Fibroblast of lung (primary cell): ENCODE data around the gene VSTM2B. TPM values are rescaled to one million over a fixed set of nuclear protein-coding genes. Genes with fewer than 3 reads are reported as not detected.

Experiments
- DNase-seq, 2 donors: peaks; one replicate each; pipeline versions ENCODE4 v3.0.0 to v3.0.0-alpha.2; 2010; ENCODE audit warnings: low read depth in 2 of 2
- H2AFZ ChIP-seq: 2 replicates; pipeline ENCODE4 v1.5.1; 2012; ENCODE audit warnings: low read length, control low read depth, inconsistent platforms
- H3K27ac ChIP-seq: 2 replicates; pipeline ENCODE4 v1.5.1; 2011; ENCODE audit warnings: low read length, control low read depth; ENCODE audit not compliant: insufficient read depth
- H3K27me3 ChIP-seq: 2 replicates; pipeline ENCODE4 v1.5.1; 2011; ENCODE audit warnings: mild to moderate bottlenecking, low read length; ENCODE audit not compliant: control insufficient read depth, insufficient read depth
- H3K36me3 ChIP-seq: 2 replicates; pipeline ENCODE4 v1.5.1; 2011; ENCODE audit warnings: low read length; ENCODE audit not compliant: control insufficient read depth, insufficient read depth
- H3K4me1 ChIP-seq: 2 replicates; pipeline ENCODE4 v1.5.1; 2011; ENCODE audit warnings: low read length; ENCODE audit not compliant: control insufficient read depth, insufficient read depth; ENCODE audit errors: extremely low read depth
- H3K4me2 ChIP-seq: 2 replicates; pipeline ENCODE4 v1.5.1; 2011; ENCODE audit warnings: low read length, control low read depth; ENCODE audit not compliant: insufficient read depth; ENCODE audit errors: extremely low read depth
- H3K4me3 ChIP-seq, 4 experiments: fragments of 200-600 bp in 1 of 4; sonication (generic) in 1 of 4; replicated peaks in 1 of 4; 2 replicates each; pipeline ENCODE4 v1.5.1; 2011 to 2016; ENCODE audit warnings: low read length in 4 of 4, low read depth in 3 of 4, mild to moderate bottlenecking in 3 of 4, control low read depth in 2 of 4, inconsistent platforms in 1 of 4, mixed read lengths in 1 of 4; ENCODE audit not compliant: insufficient read depth in 1 of 4; ENCODE audit errors: control extremely low read depth in 1 of 4
- H3K79me2 ChIP-seq: 2 replicates; pipeline ENCODE4 v1.5.1; 2012; ENCODE audit warnings: mild to moderate bottlenecking, low read length, inconsistent platforms; ENCODE audit not compliant: control insufficient read depth, insufficient read depth
- H3K9ac ChIP-seq: 2 replicates; pipeline ENCODE4 v1.5.1; 2011; ENCODE audit warnings: mild to moderate bottlenecking, low read length, control low read depth; ENCODE audit not compliant: insufficient read depth
- H3K9me3 ChIP-seq: 2 replicates; pipeline ENCODE4 v1.5.1; 2012; ENCODE audit warnings: low read depth, low read length; ENCODE audit not compliant: control insufficient read depth, insufficient read depth
- H4K20me1 ChIP-seq: 2 replicates; pipeline ENCODE4 v1.5.1; 2011; ENCODE audit warnings: low read length; ENCODE audit not compliant: control insufficient read depth, insufficient read depth; ENCODE audit errors: extremely low read depth
- CTCF ChIP-seq, 2 donors: IDR thresholded peaks in 1 of 2; conservative IDR thresholded peaks in 1 of 2; 1 replicate in 1 of 2; 2 replicates in 1 of 2; pipeline ENCODE4 v1.5.1; 2011 to 2012; ENCODE audit warnings: low read length in 2 of 2, control low read depth in 1 of 2, inconsistent platforms in 1 of 2, low read depth in 1 of 2, mild to moderate bottlenecking in 1 of 2
- EZH2 ChIP-seq: IDR thresholded peaks from 2 replicates; pipeline ENCODE4 v1.5.1; 2012; ENCODE audit warnings: low read length, control low read depth, mild to moderate bottlenecking; ENCODE audit errors: missing control alignments
- polyA plus RNA-seq, 2 donors: library from polyadenylated mRNA; depleted of rRNA in 1 of 2; stranded (reverse) in 1 of 2; unstranded in 1 of 2; fragments of >200 nt; gene quantifications; 2 replicates each; pipeline ENCODE4 v1.2.1, GENCODE V29; 2011 to 2012; ENCODE audit warnings: missing spikeins in 1 of 2
- total RNA-seq: library from RNA; depleted of rRNA; stranded (reverse); fragments of >200 nt; gene quantifications from 2 replicates; pipeline ENCODE4 v1.2.1, GENCODE V29; 2014

The VSTM2B gene
- total and polyA plus RNA-seq, 2 donors (not counting 1 experiment from before 2014, with no cell fraction given) = not detected

DNA sequence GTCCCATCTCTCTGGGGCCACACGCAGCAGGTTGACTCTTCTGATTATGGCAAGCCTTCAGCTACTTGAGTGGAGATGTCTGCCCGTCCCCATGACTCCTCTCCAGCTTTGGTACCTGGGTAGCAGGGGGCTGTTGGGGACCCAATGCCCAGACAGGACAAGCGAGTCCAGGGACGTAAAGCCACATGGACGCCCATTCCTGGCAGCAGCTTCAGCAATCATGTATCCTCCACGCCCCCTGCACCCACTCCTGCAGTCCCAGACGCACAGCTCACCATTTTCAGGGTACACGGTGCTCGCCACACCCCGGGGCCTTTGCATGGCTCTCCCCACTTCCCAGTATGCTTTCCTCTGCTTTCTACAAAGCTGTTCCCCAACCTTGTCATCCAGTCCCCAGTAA, 22.0 kb upstream of the VSTM2B start:
- H2AFZ ChIP-seq = no peak overlapping the region
- no peaks in the 10 kb centered on the region for H3K36me3 ChIP-seq
- no peak overlapping the region for H3K4me3 ChIP-seq
- no peak overlapping the region for H3K27ac ChIP-seq
- no peaks in the 10 kb centered on the region for H4K20me1 ChIP-seq
- TF ChIP-seq CTCF (conservative IDR thresholded peaks at IDR 0.05 in 1 of 2, IDR thresholded peaks at IDR 0.05 in 1 of 2; ENCODE audit: low read depth in 1 of 2, low read length in 2 of 2) (no peak), EZH2 (no peak)
- DNase-seq = no peak
- H3K4me2 ChIP-seq = no peak overlapping the region
- H3K4me1 ChIP-seq = no peaks in the 10 kb centered on the region
- H3K9me3 ChIP-seq = no peaks in the 10 kb centered on the region
- no peak overlapping the region for H3K9ac ChIP-seq
- H3K79me2 ChIP-seq = no peaks in the 10 kb centered on the region
- no peaks in the 10 kb centered on the region for H3K27me3 ChIP-seq

DNA sequence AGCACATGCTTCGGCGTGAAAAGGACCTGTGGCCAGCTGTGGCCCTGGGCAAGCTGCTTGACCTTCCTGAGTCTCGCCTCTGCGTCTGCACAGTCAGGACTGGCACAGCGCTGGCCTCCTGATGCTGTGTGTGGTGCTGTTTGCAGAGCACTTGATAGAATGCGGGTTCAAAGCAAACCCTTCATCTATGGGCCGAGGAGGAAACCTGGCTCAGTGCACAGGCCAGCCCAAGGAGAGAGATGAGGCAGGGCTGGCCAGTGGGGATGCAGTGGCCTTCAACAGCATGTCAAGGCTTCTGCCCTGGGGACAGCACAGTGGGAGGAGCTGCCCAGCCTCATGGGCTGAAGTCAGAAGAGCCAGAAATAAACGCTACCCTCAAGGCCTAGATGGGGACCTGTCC, 21.3 kb upstream of the VSTM2B start:
- DNase-seq = no peak
- no peaks in the 10 kb centered on the region for H3K79me2 ChIP-seq
- H3K27me3 ChIP-seq = no peaks in the 10 kb centered on the region
- H3K27ac ChIP-seq = no peak overlapping the region
- no peaks in the 10 kb centered on the region for H3K4me1 ChIP-seq
- no peaks in the 10 kb centered on the region for H3K36me3 ChIP-seq
- no peak overlapping the region for H3K9ac ChIP-seq
- no peaks in the 10 kb centered on the region for H4K20me1 ChIP-seq
- no peak overlapping the region for H2AFZ ChIP-seq
- H3K9me3 ChIP-seq = no peaks in the 10 kb centered on the region
- no peak overlapping the region for H3K4me3 ChIP-seq
- H3K4me2 ChIP-seq = no peak overlapping the region
- no peak for TF ChIP-seq EZH2
- TF ChIP-seq CTCF (conservative IDR thresholded peaks at IDR 0.05 in 1 of 2, IDR thresholded peaks at IDR 0.05 in 1 of 2; ENCODE audit: low read depth in 1 of 2, low read length in 2 of 2) = no peak

DNA sequence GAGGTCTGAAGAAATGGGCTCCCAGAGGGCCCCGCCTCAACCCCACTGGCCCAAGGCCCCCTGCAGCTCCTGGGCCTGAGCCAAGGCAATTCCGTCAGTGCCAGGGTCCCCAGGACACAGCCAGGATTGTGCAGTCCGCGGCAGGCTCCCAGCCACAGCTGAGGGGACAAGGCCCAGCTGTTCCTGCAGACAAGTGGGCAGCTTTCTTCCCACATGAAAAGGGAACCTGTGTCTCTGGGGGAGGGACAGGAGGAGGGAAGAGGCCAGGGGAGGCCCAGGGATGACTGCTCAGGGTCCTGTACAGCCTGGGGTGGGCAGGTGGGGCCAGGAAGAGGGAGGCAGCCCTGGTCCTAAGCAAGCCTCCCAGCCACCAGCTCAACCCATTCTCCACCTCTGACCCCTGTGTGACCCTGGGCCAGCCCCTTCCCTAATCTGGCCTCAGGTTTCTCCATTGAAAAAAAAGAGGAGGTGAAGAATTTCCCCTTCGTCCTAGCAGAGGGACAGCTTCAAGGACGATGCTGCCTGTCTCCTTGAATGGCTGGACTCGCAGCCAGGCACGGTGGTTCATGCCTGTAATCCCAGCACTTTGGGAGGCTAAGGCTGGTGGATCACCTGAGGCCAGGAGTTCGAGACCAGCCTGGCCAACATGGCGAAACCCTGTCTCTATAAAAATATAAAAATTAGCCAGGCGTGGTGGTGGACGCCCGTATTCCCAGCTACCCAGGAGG, 20.5 kb upstream of the VSTM2B start:
- DNase-seq = no peak
- no peak overlapping the region for H3K4me3 ChIP-seq
- H3K27ac ChIP-seq = no peak overlapping the region
- no peaks in the 10 kb centered on the region for H3K79me2 ChIP-seq
- H2AFZ ChIP-seq = no peak overlapping the region
- no peak overlapping the region for H3K9ac ChIP-seq
- H4K20me1 ChIP-seq = no peaks in the 10 kb centered on the region
- TF ChIP-seq EZH2 = no peak
- no peak for TF ChIP-seq CTCF (conservative IDR thresholded peaks at IDR 0.05 in 1 of 2, IDR thresholded peaks at IDR 0.05 in 1 of 2; ENCODE audit: low read depth in 1 of 2, low read length in 2 of 2)
- H3K9me3 ChIP-seq = no peaks in the 10 kb centered on the region
- H3K36me3 ChIP-seq = no peaks in the 10 kb centered on the region
- H3K27me3 ChIP-seq = no peaks in the 10 kb centered on the region
- no peaks in the 10 kb centered on the region for H3K4me1 ChIP-seq
- H3K4me2 ChIP-seq = no peak overlapping the region
